ENCODE data around the gene ZBTB20.

DNA sequence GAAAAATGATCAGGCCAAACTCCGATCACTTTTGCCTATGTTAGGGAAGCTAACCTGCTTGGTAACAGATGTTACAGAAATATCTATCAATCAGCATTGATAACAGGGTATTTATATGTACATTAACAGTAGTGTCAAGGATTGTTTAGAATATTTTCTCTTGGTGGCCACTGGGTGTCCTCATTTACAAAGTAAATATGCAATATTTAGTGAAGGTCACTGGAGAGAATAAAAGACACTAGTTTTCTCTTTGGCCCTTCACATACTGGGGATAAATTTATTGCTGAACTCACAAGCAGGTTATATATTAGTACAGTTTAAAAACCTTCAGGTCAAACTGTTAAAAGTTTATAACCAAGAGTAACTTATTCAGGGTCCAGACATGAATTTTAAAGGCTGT is 784.3 kb downstream of the ZBTB20 start:
- TF ChIP-seq, protein P1, sequence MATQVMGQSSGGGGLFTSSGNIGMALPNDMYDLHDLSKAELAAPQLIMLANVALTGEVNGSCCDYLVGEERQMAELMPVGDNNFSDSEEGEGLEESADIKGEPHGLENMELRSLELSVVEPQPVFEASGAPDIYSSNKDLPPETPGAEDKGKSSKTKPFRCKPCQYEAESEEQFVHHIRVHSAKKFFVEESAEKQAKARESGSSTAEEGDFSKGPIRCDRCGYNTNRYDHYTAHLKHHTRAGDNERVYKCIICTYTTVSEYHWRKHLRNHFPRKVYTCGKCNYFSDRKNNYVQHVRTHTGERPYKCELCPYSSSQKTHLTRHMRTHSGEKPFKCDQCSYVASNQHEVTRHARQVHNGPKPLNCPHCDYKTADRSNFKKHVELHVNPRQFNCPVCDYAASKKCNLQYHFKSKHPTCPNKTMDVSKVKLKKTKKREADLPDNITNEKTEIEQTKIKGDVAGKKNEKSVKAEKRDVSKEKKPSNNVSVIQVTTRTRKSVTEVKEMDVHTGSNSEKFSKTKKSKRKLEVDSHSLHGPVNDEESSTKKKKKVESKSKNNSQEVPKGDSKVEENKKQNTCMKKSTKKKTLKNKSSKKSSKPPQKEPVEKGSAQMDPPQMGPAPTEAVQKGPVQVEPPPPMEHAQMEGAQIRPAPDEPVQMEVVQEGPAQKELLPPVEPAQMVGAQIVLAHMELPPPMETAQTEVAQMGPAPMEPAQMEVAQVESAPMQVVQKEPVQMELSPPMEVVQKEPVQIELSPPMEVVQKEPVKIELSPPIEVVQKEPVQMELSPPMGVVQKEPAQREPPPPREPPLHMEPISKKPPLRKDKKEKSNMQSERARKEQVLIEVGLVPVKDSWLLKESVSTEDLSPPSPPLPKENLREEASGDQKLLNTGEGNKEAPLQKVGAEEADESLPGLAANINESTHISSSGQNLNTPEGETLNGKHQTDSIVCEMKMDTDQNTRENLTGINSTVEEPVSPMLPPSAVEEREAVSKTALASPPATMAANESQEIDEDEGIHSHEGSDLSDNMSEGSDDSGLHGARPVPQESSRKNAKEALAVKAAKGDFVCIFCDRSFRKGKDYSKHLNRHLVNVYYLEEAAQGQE (IDR thresholded peaks at IDR 0.05; ENCODE audit: insufficient read depth in 1 of 2, low read depth in 2 of 2, low read length in 2 of 2), result no peak
- TF ChIP-seq POLR2AphosphoS5 (IDR thresholded peaks at IDR 0.05; ENCODE audit: low read depth, low read length), result no peak
- TF ChIP-seq SIN3A (IDR thresholded peaks at IDR 0.05; ENCODE audit: borderline replicate concordance, insufficient read depth, low read length), result no peak
